B cell (primary cell): ENCODE measurements around the gene PSMG2. TPM values are rescaled to one million over a fixed set of nuclear protein-coding genes. Genes with fewer than 3 reads are reported as not detected.

Experiments used
- ATAC-seq: fragments of 200-7000 bp; cut with Tn5 transposase; one replicate; pipeline ENCODE4 v1.10.0; 2021; ENCODE audit warnings: low read depth, mild to moderate bottlenecking, moderate number of reproducible peaks, moderate library complexity
- CTCF ChIA-PET: fragments of 350-600 bp; sonication (Branson Sonifier 250); formaldehyde crosslinking; loops from one replicate; lab custom pipeline; 2021; ENCODE audit warnings: antibody characterized with exemption, inconsistent platforms; lab: Charles Lee
- POLR2A ChIA-PET: fragments of 350-600 bp; sonication (Branson Sonifier 250); formaldehyde crosslinking; loops from one replicate; lab custom pipeline; 2021; ENCODE audit warnings: antibody characterized with exemption; lab: Charles Lee
- DNase-seq: peaks from one replicate; pipeline ENCODE4 v3.0.0; 2013
- H2AFZ ChIP-seq: 2 replicates; pipeline ENCODE4 v1.6.1; 2012; ENCODE audit warnings: mild to moderate bottlenecking, low read depth, low read length; ENCODE audit not compliant: insufficient read depth, poor library complexity, severe bottlenecking
- H3K27ac ChIP-seq, 2 donors: 1 replicate in 1 of 2; 2 replicates in 1 of 2; pipeline ENCODE4 v1.5.1; 2012 to 2013; ENCODE audit warnings: low read length in 2 of 2, mild to moderate bottlenecking in 2 of 2, moderate library complexity in 1 of 2
- H3K27me3 ChIP-seq, 4 experiments: fragments of 200-600 bp in 1 of 4; sonication (generic) in 1 of 4; replicated peaks in 1 of 4; 1 replicate in 2 of 4; 2 replicates in 2 of 4; pipeline versions ENCODE4 v1.6.1 to v1.7.0; 2013 to 2016; ENCODE audit warnings: low read length in 3 of 4, mild to moderate bottlenecking in 2 of 4, mixed read lengths in 1 of 4, moderate library complexity in 1 of 4; ENCODE audit not compliant: insufficient read depth in 4 of 4, control insufficient read depth in 3 of 4; ENCODE audit errors: control extremely low read depth in 1 of 4
- H3K36me3 ChIP-seq, 2 experiments: replicated peaks in 1 of 2; 1 replicate in 1 of 2; 2 replicates in 1 of 2; pipeline versions ENCODE4 v1.6.1 to v1.7.1; 2013; ENCODE audit warnings: low read length in 1 of 2; ENCODE audit not compliant: insufficient read depth in 2 of 2, control insufficient read depth in 1 of 2; ENCODE audit errors: control extremely low read depth in 1 of 2, extremely low read depth in 1 of 2
- H3K4me1 ChIP-seq, 2 donors: fragments of 200-600 bp in 1 of 2; sonication (generic) in 1 of 2; 1 replicate in 1 of 2; 2 replicates in 1 of 2; pipeline versions ENCODE4 v1.5.1 to v1.6.1; 2013 to 2017; ENCODE audit warnings: low read length in 2 of 2; ENCODE audit not compliant: control insufficient read depth in 2 of 2, insufficient read depth in 2 of 2
- H3K4me2 ChIP-seq: replicated peaks from 2 replicates; pipeline ENCODE3; 2012; ENCODE audit warnings: mild to moderate bottlenecking, low read depth, low read length; ENCODE audit not compliant: poor library complexity, severe bottlenecking
- H3K4me3 ChIP-seq, 5 experiments: fragments of 200-600 bp in 1 of 5; sonication (generic) in 1 of 5; 1 replicate in 3 of 5; 2 replicates in 2 of 5; pipeline versions ENCODE4 v1.5.1 to v1.7.0; 2011 to 2016; ENCODE audit warnings: low read length in 4 of 5, mild to moderate bottlenecking in 4 of 5, low read depth in 2 of 5, control low read depth in 1 of 5, moderate library complexity in 1 of 5; ENCODE audit not compliant: insufficient read depth in 1 of 5; ENCODE audit errors: control extremely low read depth in 1 of 5, extremely low read depth in 1 of 5
- H3K79me2 ChIP-seq: fragments of 200-600 bp; sonication (generic); one replicate; pipeline ENCODE4 v1.6.0; 2016; ENCODE audit warnings: low read length; ENCODE audit not compliant: control insufficient read depth, insufficient read depth
- H3K9ac ChIP-seq: fragments of 200-600 bp; sonication (generic); 2 replicates; pipeline ENCODE4 v1.6.1; 2017; ENCODE audit warnings: mild to moderate bottlenecking, low read length, moderate library complexity
- H3K9me3 ChIP-seq, 3 donors: one replicate each; pipeline versions ENCODE4 v1.6.1 to v1.7.1; 2013; ENCODE audit warnings: low read length in 2 of 3; ENCODE audit not compliant: control insufficient read depth in 2 of 3, insufficient read depth in 1 of 3; ENCODE audit errors: control extremely low read depth in 1 of 3
- H4K20me1 ChIP-seq: 2 replicates; pipeline ENCODE4 v1.6.0; 2012; ENCODE audit warnings: mild to moderate bottlenecking, low read length; ENCODE audit not compliant: insufficient read depth, control insufficient read depth, poor library complexity, severe bottlenecking
- H3K27ac Mint-ChIP-seq: one replicate; pipeline ENCODE4 v1.8.0; 2021; ENCODE audit warnings: mixed read lengths
- H3K27me3 Mint-ChIP-seq: one replicate; pipeline ENCODE4 v1.8.0; 2021; ENCODE audit warnings: mixed read lengths
- H3K4me1 Mint-ChIP-seq: one replicate; pipeline ENCODE4 v1.8.0; 2021; ENCODE audit warnings: mixed read lengths
- H3K4me3 Mint-ChIP-seq: one replicate; pipeline ENCODE4 v1.8.0; 2021; ENCODE audit warnings: mixed read lengths
- H3K9me3 Mint-ChIP-seq: one replicate; pipeline ENCODE4 v1.8.0; 2022; ENCODE audit warnings: mixed read lengths; ENCODE audit not compliant: insufficient read depth
- EZH2 ChIP-seq: IDR thresholded peaks from 2 replicates; pipeline ENCODE4 v1.6.1; 2012; ENCODE audit warnings: borderline replicate concordance, low read depth, mild to moderate bottlenecking, moderate library complexity, low read length; ENCODE audit not compliant: insufficient read depth, poor library complexity, severe bottlenecking
- WGBS: methylation state at CpG from one replicate; pipeline ENCODE4 v1.1.5; 2013; ENCODE audit warnings: missing lambda C conversion rate; ENCODE audit not compliant: insufficient coverage; 5-methylcytosine and 5-hydroxymethylcytosine counted together
- intact Hi-C: fragments of 100-400 bp; cut with micrococcal nuclease; formaldehyde crosslinking; loops from one replicate; pipeline ENCODE4 v1.10.0; 2022
- polyA plus RNA-seq: library from polyadenylated mRNA; depleted of rRNA; stranded (reverse); fragments of >200 nt; gene quantifications from 2 replicates; pipeline ENCODE4 v1.2.3, GENCODE V29; 2012
- total RNA-seq, 2 donors: library from RNA; stranded (reverse); fragments of 120-200 nt in 1 of 2; gene quantifications; 1 replicate in 1 of 2; 2 replicates in 1 of 2; pipeline versions ENCODE4 v1.2.3 to v1.2.4, GENCODE V29; 2013 to 2022
- TF ChIP-seq, protein P1 (sequence below): fragments of 200-600 bp; IDR thresholded peaks from one replicate; pipeline ENCODE4 v1.8.0; 2022; ENCODE audit warnings: antibody characterized with exemption, mild to moderate bottlenecking

Gene PSMG2
- total and polyA plus RNA-seq, 2 donors (not counting 1 experiment from before 2014, with no cell fraction given), result 31.8 to 64.1 TPM

DNA sequence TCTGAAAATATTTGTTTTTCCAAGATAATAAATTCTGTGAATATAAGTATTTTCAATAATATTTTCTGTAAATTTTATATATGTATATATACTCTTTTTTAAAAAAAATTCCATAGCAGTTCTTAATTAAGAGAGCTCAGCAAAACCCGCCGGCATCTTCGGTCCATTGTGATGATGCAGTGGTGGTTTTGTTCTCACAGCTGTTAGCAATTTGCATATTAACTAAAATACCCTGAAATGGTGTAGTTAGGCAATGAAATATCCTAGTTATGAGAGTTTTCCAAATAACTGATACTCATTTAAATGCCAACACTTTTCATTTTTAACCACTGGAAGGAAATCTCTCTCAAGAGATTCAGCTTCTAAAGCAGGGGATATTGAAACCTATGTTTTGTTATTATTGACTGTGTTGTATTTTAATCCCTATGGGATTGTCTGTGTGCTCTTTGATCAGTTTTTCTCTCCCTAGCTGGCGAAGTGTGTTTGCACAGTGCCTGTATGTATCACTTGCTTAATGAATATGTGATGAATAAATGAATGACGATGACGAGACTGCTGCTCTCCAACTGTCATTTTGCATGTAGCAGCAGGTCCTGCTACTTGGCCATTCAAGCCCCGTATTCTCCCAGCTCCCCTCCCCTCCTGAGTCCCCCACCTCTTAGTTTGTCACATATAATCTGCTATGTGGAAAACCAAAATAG lies 42.4 kb downstream of the PSMG2 start:
- no peak overlapping the region for H2AFZ ChIP-seq

More for the DNA sequence above, 42.4 kb downstream of the PSMG2 start:
- Histone ChIP-seq H3K9ac (no peak overlapping the region), H3K27ac (no peak overlapping the region), H3K4me3 (no peak overlapping the region), H3K79me2 (no peaks in the 10 kb centered on the region), H3K9me3 (no peaks in the 10 kb centered on the region), H3K4me2 (no peak overlapping the region), H4K20me1 (no peaks in the 10 kb centered on the region), H3K27me3 (peaks cover 0 to 12% (median under 1%) of the 10 kb centered on the region in 4 experiments), H3K36me3 (no peaks in the 10 kb centered on the region), H3K4me1 (peaks cover 8 to 13% of the 10 kb centered on the region in 2 donors)
- TF ChIP-seq, protein P1, sequence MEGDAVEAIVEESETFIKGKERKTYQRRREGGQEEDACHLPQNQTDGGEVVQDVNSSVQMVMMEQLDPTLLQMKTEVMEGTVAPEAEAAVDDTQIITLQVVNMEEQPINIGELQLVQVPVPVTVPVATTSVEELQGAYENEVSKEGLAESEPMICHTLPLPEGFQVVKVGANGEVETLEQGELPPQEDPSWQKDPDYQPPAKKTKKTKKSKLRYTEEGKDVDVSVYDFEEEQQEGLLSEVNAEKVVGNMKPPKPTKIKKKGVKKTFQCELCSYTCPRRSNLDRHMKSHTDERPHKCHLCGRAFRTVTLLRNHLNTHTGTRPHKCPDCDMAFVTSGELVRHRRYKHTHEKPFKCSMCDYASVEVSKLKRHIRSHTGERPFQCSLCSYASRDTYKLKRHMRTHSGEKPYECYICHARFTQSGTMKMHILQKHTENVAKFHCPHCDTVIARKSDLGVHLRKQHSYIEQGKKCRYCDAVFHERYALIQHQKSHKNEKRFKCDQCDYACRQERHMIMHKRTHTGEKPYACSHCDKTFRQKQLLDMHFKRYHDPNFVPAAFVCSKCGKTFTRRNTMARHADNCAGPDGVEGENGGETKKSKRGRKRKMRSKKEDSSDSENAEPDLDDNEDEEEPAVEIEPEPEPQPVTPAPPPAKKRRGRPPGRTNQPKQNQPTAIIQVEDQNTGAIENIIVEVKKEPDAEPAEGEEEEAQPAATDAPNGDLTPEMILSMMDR, result no peak
- no peak for TF ChIP-seq EZH2
- H3K4me1 Mint-ChIP-seq, result peaks cover 12% of the 10 kb centered on the region
- 40% methylated on average over 1 of the region's 7 CpGs for WGBS
- no peak overlapping the region for H3K4me3 Mint-ChIP-seq
- ChIA-PET POLR2A (no interaction called here), CTCF (interaction anchor here (0.7 to 7.0 kb wide), 9 partner anchors 18 to 424 kb away, joined by 3 to 94 read pairs (median 7); no protein-coding TSS in a partner anchor)
- intact Hi-C loops, result loop anchor here (2.0 to 5.0 kb wide), 2 partner anchors 18 to 412 kb away; no protein-coding TSS in a partner anchor
- DNase-seq, result no peak
- H3K27ac Mint-ChIP-seq, result no peak overlapping the region
- no peak for ATAC-seq
- H3K9me3 Mint-ChIP-seq, result no peaks in the 10 kb centered on the region
- H3K27me3 Mint-ChIP-seq, result peaks cover 17% of the 10 kb centered on the region
